ENCODE data around the gene HAND1.
"Not testable (repeated sequence)": the region's sequence is repeated elsewhere in the genome, so short reads cannot be mapped to it uniquely, and the experiment has no call there.

The HAND1 gene

GRCh38 chr5:154517181-154517580 is 39.2 kb upstream of the HAND1 start:
- H3K4me3 ChIP-seq (replicated peaks in 1 of 2; ENCODE audit: low read depth in 2 of 2, low read length in 2 of 2) = no peak overlapping the region
- no peak for DNase-seq (ENCODE audit: low read depth in 2 of 2)
- TF ChIP-seq, protein P1, sequence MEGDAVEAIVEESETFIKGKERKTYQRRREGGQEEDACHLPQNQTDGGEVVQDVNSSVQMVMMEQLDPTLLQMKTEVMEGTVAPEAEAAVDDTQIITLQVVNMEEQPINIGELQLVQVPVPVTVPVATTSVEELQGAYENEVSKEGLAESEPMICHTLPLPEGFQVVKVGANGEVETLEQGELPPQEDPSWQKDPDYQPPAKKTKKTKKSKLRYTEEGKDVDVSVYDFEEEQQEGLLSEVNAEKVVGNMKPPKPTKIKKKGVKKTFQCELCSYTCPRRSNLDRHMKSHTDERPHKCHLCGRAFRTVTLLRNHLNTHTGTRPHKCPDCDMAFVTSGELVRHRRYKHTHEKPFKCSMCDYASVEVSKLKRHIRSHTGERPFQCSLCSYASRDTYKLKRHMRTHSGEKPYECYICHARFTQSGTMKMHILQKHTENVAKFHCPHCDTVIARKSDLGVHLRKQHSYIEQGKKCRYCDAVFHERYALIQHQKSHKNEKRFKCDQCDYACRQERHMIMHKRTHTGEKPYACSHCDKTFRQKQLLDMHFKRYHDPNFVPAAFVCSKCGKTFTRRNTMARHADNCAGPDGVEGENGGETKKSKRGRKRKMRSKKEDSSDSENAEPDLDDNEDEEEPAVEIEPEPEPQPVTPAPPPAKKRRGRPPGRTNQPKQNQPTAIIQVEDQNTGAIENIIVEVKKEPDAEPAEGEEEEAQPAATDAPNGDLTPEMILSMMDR (IDR thresholded peaks at IDR 0.05; ENCODE audit: low read depth, low read length) = no peak

DNA sequence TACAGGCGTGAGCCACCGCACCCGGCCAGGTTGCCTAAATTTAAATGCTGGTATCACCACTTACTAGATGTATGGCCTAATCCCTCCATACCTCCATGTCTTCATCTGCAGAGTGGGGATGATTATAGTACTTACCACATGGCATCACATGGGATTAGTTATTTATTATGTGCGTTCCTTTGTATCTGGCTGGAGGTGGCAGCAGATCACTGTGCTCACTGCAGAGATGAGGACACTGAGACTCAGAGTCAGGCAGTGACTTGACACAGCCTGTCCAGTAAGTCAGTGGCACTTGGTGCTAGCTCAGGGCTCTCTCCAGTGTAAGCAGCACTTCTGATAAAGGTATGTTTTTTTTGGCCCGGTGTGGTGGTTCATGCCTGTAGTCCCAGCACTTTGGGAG is 38.4 kb upstream of the HAND1 start:
- TF ChIP-seq, protein P1 (IDR thresholded peaks at IDR 0.05; ENCODE audit: low read depth, low read length) = no peak
- DNase-seq (ENCODE audit: low read depth in 2 of 2) = no peak
- no peak overlapping the region for H3K4me3 ChIP-seq (replicated peaks in 1 of 2; ENCODE audit: low read depth in 2 of 2, low read length in 2 of 2)

DNA sequence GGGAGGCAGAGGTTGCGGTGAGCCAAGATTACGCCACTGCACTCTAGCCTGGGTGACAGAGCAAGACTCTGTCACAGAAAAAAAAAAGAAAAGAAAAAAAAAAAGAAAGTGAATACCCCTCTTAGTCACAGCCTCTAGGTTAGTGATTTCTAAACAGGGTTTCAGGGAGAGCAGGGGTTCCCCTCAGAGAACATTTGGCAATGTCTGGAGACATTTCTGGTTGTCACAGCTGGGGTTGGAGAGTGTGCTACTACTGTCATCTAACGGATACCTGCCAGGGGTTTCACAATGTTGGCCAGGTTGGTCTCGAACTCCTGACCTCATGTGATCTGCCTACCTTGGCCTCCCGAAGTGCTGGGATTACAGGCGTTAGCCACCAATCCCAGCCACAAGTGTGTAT is 37.5 kb upstream of the HAND1 start:
- not testable (repeated sequence) for DNase-seq (ENCODE audit: low read depth in 2 of 2); H3K4me3 ChIP-seq (replicated peaks in 1 of 2; ENCODE audit: low read depth in 2 of 2, low read length in 2 of 2)

DNA sequence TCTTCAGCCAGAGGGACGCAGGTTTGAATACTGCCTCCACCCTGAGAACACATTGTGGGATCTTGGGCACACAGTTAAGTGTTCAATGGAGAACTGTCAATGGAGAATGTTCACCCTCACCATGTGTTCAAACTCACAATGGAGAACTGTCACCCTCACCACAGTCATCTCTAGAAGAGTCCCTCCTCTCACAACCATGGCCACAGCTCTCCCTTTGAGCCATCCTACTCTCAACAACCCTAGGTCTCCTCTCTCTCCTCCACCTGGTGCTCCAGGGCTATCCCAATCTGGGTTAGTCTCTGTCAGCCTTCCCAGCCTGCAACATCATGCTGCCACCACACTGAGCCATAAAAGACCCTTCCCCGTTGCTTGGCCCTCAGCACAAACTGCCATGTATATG is 36.3 kb upstream of the HAND1 start:
- no peak overlapping the region for H3K4me3 ChIP-seq (replicated peaks in 1 of 2; ENCODE audit: low read depth in 2 of 2, low read length in 2 of 2)
- TF ChIP-seq, protein P1 (IDR thresholded peaks at IDR 0.05; ENCODE audit: low read depth, low read length) = no peak
- DNase-seq (ENCODE audit: low read depth in 2 of 2) = no peak

DNA sequence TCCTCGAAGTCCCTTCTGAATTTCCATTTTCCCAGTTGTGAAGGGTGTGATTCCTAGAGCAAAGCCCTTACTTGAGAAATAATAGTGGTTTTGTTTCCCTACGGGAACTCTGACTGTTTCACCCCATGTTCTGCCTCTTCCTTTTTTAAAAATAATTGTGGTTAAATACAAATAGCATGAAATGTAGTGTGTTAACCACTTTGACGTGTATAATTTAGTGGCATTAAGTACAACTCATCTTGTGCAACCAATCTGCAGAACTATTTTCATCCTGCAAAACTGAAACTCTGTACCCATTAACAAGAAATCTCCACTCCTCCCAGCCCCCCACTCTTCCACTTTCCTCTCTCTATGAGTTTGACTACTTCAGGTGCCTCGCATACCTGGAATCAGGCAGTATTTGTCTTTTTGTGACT is 35.6 kb upstream of the HAND1 start:
- peak; percentile 4 to 18 for DNase-seq (ENCODE audit: low read depth in 2 of 2)
- no peak overlapping the region for H3K4me3 ChIP-seq (replicated peaks in 1 of 2; ENCODE audit: low read depth in 2 of 2, low read length in 2 of 2)
- TF ChIP-seq, protein P1 (IDR thresholded peaks at IDR 0.05; ENCODE audit: low read depth, low read length) = no peak

DNA sequence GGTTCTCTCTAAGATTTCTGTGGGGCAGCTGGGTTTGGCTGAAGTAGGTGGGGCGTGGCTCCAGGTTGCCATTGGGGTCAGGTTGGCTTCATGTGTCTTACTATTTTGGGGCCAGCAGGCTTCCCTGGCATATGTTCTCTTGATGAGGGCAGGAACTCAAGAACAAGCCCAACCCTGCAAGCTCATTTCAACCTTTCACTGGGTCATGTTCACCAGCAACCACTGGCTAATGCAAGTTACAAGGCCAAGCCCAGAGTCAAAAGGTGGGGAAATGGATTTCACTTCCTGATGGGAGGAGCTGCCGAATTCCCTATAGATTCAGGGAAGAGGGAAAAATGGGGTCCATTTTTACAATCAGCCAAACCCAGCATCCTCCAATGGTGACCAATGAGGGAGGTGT is 34.0 kb upstream of the HAND1 start:
- DNase-seq (ENCODE audit: low read depth in 2 of 2) = no peak
- H3K4me3 ChIP-seq (replicated peaks in 1 of 2; ENCODE audit: low read depth in 2 of 2, low read length in 2 of 2) = no peak overlapping the region
- TF ChIP-seq, protein P1 (IDR thresholded peaks at IDR 0.05; ENCODE audit: low read depth, low read length) = no peak

GRCh38 chr5:154509784-154510555 is 31.9 kb upstream of the HAND1 start:
- no peak for DNase-seq (ENCODE audit: low read depth in 2 of 2)
- TF ChIP-seq, protein P1 (IDR thresholded peaks at IDR 0.05; ENCODE audit: low read depth, low read length) = no peak

More at GRCh38 chr5:154509784-154510555, 31.9 kb upstream of the HAND1 start:
- H3K4me3 ChIP-seq (replicated peaks in 1 of 2; ENCODE audit: low read depth in 2 of 2, low read length in 2 of 2) = no peak overlapping the region
